ENCODE results near the gene PAPSS1. TPM values are rescaled to one million over a fixed set of nuclear protein-coding genes. Genes with fewer than 3 reads are reported as not detected.

The PAPSS1 gene
- total and polyA plus RNA-seq, 2 of the 8 experiments (the other 6 are each of a cell fraction or from before 2014, with no cell fraction given), result 79.2 to 98.5 TPM

DNA sequence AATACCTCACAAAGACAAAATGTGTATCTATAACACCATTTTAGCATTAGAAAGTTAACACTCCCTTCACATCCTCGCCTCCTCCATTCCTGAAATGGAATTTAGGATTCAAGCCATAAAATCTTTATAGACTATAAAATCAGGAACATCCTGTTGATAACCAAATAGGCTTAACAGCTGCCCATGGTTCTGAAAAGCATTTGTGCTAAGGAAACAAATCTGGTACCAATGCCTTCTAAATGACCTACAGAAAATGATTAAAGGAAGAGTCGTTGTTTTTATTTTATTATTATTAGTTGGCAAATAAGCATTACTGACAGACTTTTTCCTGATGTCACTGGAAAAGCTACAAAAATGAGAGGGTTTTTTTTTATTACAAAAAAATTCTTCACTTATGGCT lies 79.8 kb downstream of the PAPSS1 start:
- Histone ChIP-seq H3K36me3 (ENCODE audit: control insufficient read depth in 2 of 4, insufficient read depth in 4 of 4, low read length in 3 of 4) (peaks cover 0 to 14% (median 5%) of the 10 kb centered on the region in 4 experiments; a peak in 5 of 8 replicates), H3K14ac (ENCODE audit: insufficient read length) (no peak overlapping the region), H3K4me3 (ENCODE audit: extremely low read depth in 1 of 4, insufficient read depth in 2 of 4, low read depth in 3 of 4, low read length in 4 of 4) (no peak overlapping the region), H3K4ac (replicated peaks; ENCODE audit: insufficient read length, low read depth, low read length) (no peak overlapping the region), H4K5ac (ENCODE audit: insufficient read length, low read depth, low read length) (no peak overlapping the region), H4K91ac (replicated peaks; ENCODE audit: insufficient read length, low read length) (no peak overlapping the region), H2BK12ac (ENCODE audit: low read depth, low read length) (no peak overlapping the region), H4K20me1 (replicated peaks in 1 of 2; ENCODE audit: control insufficient read depth in 1 of 2, insufficient read depth in 2 of 2, low read length in 2 of 2) (peaks cover 0 to 2% of the 10 kb centered on the region in 2 experiments), H2AFZ (ENCODE audit: low read length) (no peak overlapping the region), H2BK20ac (ENCODE audit: low read length) (no peak overlapping the region), H3K23ac (ENCODE audit: insufficient read length) (no peak overlapping the region), H3K79me2 (ENCODE audit: control insufficient read depth in 1 of 2, insufficient read depth in 2 of 2, low read length in 2 of 2) (no peaks in the 10 kb centered on the region), H3K18ac (ENCODE audit: extremely low read depth, low read length) (no peak overlapping the region), H2BK15ac (ENCODE audit: low read length) (no peak overlapping the region), H3K4me2 (ENCODE audit: insufficient read depth in 1 of 2, low read depth in 2 of 2, low read length in 2 of 2) (no peak overlapping the region), H3K27ac (ENCODE audit: low read depth, low read length) (no peak overlapping the region), H3K27me3 (replicated peaks in 1 of 4; ENCODE audit: control insufficient read depth in 3 of 4, extremely low read depth in 1 of 4, insufficient read depth in 3 of 4, low read length in 3 of 4) (no peaks in the 10 kb centered on the region), H2BK5ac (ENCODE audit: low read depth, low read length) (no peak overlapping the region), H3K9ac (replicated peaks in 1 of 4; ENCODE audit: extremely low read depth in 1 of 4, low read depth in 3 of 4, low read length in 3 of 4) (no peak overlapping the region), H3K56ac (replicated peaks; ENCODE audit: insufficient read length, low read depth, low read length) (no peak overlapping the region), H2AK5ac (ENCODE audit: low read depth, low read length) (no peak overlapping the region), H4K8ac (ENCODE audit: extremely low read depth, insufficient read depth, low read length) (no peak overlapping the region), H3K23me2 (ENCODE audit: low read depth, low read length) (no peaks in the 10 kb centered on the region), H2BK120ac (replicated peaks; ENCODE audit: low read depth, low read length) (no peak overlapping the region), H3K4me1 (replicated peaks in 1 of 4; ENCODE audit: control insufficient read depth in 3 of 4, insufficient read depth in 4 of 4, low read length in 3 of 4) (no peaks in the 10 kb centered on the region; a peak in 1 of 7 replicates), H3K79me1 (ENCODE audit: low read depth, low read length) (no peaks in the 10 kb centered on the region; the same call in 1 of the 2 replicates), H3K9me3 (ENCODE audit: insufficient read depth in 2 of 2, low read depth in 1 of 2, low read length in 1 of 2) (no peaks in the 10 kb centered on the region)
- TF ChIP-seq EGR1 (IDR thresholded peaks at IDR 0.05; ENCODE audit: borderline replicate concordance, low read depth, low read length) (no peak), GABPA (IDR thresholded peaks at IDR 0.05; ENCODE audit: borderline replicate concordance, insufficient read depth, low read length) (no peak), SP2 (IDR thresholded peaks at IDR 0.05; ENCODE audit: low read length) (no peak), CEBPB (IDR thresholded peaks at IDR 0.05; ENCODE audit: low read depth, low read length) (no peak), SIRT6 (IDR thresholded peaks at IDR 0.05; ENCODE audit: low read length) (no peak), MAFK (IDR thresholded peaks at IDR 0.05; ENCODE audit: low read depth, low read length) (no peak)
- TF ChIP-seq, protein P1, sequence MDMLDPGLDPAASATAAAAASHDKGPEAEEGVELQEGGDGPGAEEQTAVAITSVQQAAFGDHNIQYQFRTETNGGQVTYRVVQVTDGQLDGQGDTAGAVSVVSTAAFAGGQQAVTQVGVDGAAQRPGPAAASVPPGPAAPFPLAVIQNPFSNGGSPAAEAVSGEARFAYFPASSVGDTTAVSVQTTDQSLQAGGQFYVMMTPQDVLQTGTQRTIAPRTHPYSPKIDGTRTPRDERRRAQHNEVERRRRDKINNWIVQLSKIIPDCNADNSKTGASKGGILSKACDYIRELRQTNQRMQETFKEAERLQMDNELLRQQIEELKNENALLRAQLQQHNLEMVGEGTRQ (IDR thresholded peaks at IDR 0.05; ENCODE audit: low read length), result no peak
- no peak for FAIRE-seq
- WGBS, 2 experiments (ENCODE audit: extremely low coverage in 1 of 2, insufficient coverage in 1 of 2, insufficient read length in 1 of 2, insufficient replicate concordance in 2 of 2, low coverage in 1 of 2, low lambda C conversion rate in 2 of 2, missing lambda C conversion rate in 1 of 2), result 95% methylated on average over 2 of the region's 2 CpGs; no CpG with 5 or more reads in 1 of the 2 experiments
- DNase-seq (ENCODE audit: low read depth in 1 of 2, low spot score in 2 of 2), result no peak
- ChIA-PET POLR2A (ENCODE audit: partially characterized antibody) (no interaction called here), CTCF (ENCODE audit: partially characterized antibody) (interaction anchor here (0.9 to 1.1 kb wide), 2 partner anchors 9 to 96 kb away, joined by 4 read pairs; no protein-coding TSS in a partner anchor)

Measured in H1 (cell line).